ENCODE results near the gene PPP1CB. TPM values are rescaled to one million over a fixed set of nuclear protein-coding genes. Genes with fewer than 3 reads are reported as not detected.

PPP1CB gene
- total and polyA plus RNA-seq, 12 donors, result 46.7 to 272 (median 190) TPM

DNA sequence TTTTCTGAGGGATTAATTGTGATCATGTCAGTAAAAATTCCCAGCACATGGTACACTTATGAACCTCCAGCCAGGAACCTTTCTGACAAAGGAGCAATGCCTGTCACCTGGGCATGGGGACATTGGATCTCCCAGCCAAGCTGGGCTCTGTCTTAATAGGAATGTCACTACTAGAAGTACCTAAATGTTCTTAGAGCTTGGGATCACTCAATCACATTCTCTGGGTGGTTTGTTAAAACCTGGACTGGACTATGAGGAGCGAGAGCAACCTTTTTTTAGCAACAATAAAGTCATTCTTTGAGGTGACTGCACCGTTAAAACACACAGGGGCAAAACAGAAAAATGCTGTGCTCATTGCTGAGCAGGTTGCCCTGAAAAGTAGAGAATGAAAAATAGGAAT, 6.4 kb upstream of the PPP1CB start:
- H3K36me3 ChIP-seq (replicated peaks in 1 of 2), result no peaks in the 10 kb centered on the region
- 76 to 97% (median 84%) methylated on average over 2 of the region's 2 CpGs for WGBS, 4 donors
- intact Hi-C loops (cut with DNase I), result loop anchor here in 1 of 2 donors (10.0 kb wide), 1 partner anchor 140 kb away; no protein-coding TSS in a partner anchor
- DNase-seq, result no peak
- no peak overlapping the region for H3K4me3 ChIP-seq
- H3K27ac ChIP-seq, result no peak overlapping the region
- H3K27me3 ChIP-seq, result no peaks in the 10 kb centered on the region
- no peaks in the 10 kb centered on the region for H3K9me3 ChIP-seq (replicated peaks in 1 of 3)
- H3K4me1 ChIP-seq (replicated peaks in 1 of 2), result peaks cover 0 to 3% of the 10 kb centered on the region in 2 donors
- TF ChIP-seq, protein P1, sequence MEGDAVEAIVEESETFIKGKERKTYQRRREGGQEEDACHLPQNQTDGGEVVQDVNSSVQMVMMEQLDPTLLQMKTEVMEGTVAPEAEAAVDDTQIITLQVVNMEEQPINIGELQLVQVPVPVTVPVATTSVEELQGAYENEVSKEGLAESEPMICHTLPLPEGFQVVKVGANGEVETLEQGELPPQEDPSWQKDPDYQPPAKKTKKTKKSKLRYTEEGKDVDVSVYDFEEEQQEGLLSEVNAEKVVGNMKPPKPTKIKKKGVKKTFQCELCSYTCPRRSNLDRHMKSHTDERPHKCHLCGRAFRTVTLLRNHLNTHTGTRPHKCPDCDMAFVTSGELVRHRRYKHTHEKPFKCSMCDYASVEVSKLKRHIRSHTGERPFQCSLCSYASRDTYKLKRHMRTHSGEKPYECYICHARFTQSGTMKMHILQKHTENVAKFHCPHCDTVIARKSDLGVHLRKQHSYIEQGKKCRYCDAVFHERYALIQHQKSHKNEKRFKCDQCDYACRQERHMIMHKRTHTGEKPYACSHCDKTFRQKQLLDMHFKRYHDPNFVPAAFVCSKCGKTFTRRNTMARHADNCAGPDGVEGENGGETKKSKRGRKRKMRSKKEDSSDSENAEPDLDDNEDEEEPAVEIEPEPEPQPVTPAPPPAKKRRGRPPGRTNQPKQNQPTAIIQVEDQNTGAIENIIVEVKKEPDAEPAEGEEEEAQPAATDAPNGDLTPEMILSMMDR (IDR thresholded peaks at IDR 0.05), result no peak
- TF ChIP-seq POLR2A (IDR thresholded peaks at IDR 0.05), result no peak

DNA sequence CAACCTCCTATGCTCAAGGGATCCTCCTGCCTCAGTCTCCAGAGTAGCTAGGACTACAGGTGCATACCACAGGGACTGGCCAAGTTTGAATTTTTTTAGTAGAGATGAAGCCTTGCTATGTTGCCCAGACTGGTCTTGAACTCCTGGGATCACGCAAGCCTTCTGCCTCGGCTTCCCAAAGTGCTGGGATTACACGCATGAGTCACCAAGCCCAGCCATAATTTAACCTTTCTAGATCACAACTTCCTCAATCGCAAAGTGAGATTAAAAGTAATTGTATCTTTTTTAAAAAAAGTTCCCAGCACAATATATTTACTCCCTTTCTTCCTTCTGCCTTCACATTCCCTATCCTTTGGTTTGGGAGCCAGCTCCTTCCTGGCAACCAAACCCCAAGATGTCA, 5.8 kb upstream of the PPP1CB start:
- H3K27me3 ChIP-seq, result no peaks in the 10 kb centered on the region
- H3K4me3 ChIP-seq, result no peak overlapping the region
- intact Hi-C loops (cut with DNase I), result loop anchor here in 1 of 2 donors (10.0 kb wide), 1 partner anchor 141 kb away; no protein-coding TSS in a partner anchor
- no peaks in the 10 kb centered on the region for H3K36me3 ChIP-seq (replicated peaks in 1 of 2)
- H3K9me3 ChIP-seq (replicated peaks in 1 of 3), result no peaks in the 10 kb centered on the region
- 77 to 85% (median 82%) methylated on average over 4 of the region's 4 CpGs for WGBS, 4 donors
- DNase-seq, result no peak
- H3K4me1 ChIP-seq (replicated peaks in 1 of 2), result peaks cover 5 to 9% of the 10 kb centered on the region in 2 donors
- TF ChIP-seq, protein P1 (IDR thresholded peaks at IDR 0.05), result no peak
- no peak for TF ChIP-seq POLR2A (IDR thresholded peaks at IDR 0.05)
- peak overlapping the region in 1 of 5 donors; percentile 3 for H3K27ac ChIP-seq

DNA sequence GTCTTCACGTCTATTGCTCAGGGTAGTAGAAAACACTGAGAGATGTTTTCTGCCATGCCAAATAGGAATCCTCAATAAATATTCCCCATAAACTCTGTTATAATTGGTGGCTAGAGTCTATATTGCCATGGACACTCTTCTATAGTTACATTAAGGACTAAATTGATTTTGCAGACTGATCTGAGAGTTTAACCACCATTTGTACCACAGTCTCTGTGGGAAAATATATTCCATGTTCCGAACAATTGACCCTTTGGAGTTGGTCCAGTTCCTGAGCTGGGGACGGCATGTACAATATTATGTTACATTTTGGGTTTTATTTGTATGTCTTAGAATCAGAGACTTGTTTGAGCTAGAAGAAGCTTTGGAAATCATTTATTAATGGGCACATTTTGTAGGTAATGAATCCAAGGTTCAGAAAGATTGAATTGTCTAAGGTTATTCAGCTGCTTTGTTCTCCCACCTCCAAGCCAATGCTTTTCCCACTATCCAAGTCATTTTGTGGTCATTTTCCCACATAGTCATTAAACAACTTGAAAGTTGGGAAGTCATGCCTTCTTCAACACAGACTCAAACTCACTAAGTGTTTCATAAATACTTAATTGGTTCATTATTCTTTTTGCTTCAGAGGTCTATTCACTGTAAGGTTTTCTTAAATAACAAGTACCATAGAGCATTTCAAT, 5.1 kb upstream of the PPP1CB start:
- intact Hi-C loops (cut with DNase I), result loop anchor here in 1 of 2 donors (10.0 kb wide), 1 partner anchor 142 kb away; no protein-coding TSS in a partner anchor
- 67 to 84% (median 77%) methylated on average over 3 of the region's 3 CpGs for WGBS, 4 donors

DNA sequence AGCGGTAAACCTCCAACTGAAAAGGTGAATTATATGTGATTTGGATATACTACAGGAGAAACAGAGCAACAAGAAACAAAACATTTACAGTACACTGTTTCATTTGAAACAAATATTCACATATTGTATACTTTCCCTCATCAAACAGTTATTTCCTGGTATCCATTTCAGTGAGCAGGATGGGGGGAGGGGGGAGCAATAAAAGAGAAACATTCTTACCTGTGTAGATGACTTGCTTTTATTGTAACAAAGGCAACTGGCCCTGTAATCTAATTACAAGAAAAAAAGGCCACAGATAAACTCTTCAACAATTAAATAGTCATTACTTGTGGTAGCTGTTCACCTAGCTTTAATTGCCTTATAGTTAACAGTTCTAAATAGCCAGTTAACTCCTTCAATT, 3.9 kb upstream of the PPP1CB start:
- Histone ChIP-seq H3K4me3 (no peak overlapping the region), H3K27ac (peak overlapping the region in 1 of 5 donors; percentile 100), H3K9me3 (replicated peaks in 1 of 3) (no peaks in the 10 kb centered on the region), H3K27me3 (no peaks in the 10 kb centered on the region), H3K36me3 (replicated peaks in 1 of 2) (no peaks in the 10 kb centered on the region), H3K4me1 (replicated peaks in 1 of 2) (peaks cover 5 to 11% of the 10 kb centered on the region in 2 donors)
- WGBS, 4 donors, result 89 to 97% (median 94%) methylated on average over 1 of the region's 1 CpG
- TF ChIP-seq POLR2A (IDR thresholded peaks at IDR 0.05), result no peak
- TF ChIP-seq, protein P1 (IDR thresholded peaks at IDR 0.05), result no peak
- intact Hi-C loops (cut with DNase I), result loop anchor here in 1 of 2 donors (10.0 kb wide), 1 partner anchor 143 kb away; no protein-coding TSS in a partner anchor
- no peak for DNase-seq

More for the DNA sequence above, 5.1 kb upstream of the PPP1CB start:
- H3K4me1 ChIP-seq (replicated peaks in 1 of 2), result peaks cover 5 to 11% of the 10 kb centered on the region in 2 donors
- H3K27me3 ChIP-seq, result no peaks in the 10 kb centered on the region
- no peak overlapping the region for H3K27ac ChIP-seq
- TF ChIP-seq, protein P1 (IDR thresholded peaks at IDR 0.05), result no peak
- no peak for TF ChIP-seq POLR2A (IDR thresholded peaks at IDR 0.05)
- H3K4me3 ChIP-seq, result no peak overlapping the region
- no peak for DNase-seq
- no peaks in the 10 kb centered on the region for H3K9me3 ChIP-seq (replicated peaks in 1 of 3)
- no peaks in the 10 kb centered on the region for H3K36me3 ChIP-seq (replicated peaks in 1 of 2)

Data from adrenal gland (tissue), 12 donors.